GM10248 (cell line): ENCODE data around the gene BET1.

Experiments used
- CTCF ChIA-PET: fragments of 300-600 bp; sonication (Branson Sonifier 250); formaldehyde crosslinking; extraction: SDS; loops from one replicate; lab custom pipeline; 2021; ENCODE audit warnings: antibody characterized with exemption; lab: Yijun Ruan, JAX
- POLR2A ChIA-PET: fragments of 350-650 bp; sonication (Branson Sonifier 250); formaldehyde crosslinking; extraction: SDS; loops from one replicate; lab custom pipeline; 2020; ENCODE audit warnings: antibody characterized with exemption; lab: Yijun Ruan, JAX
- DNase-seq: peaks from one replicate; pipeline ENCODE4 v3.0.0; 2012; ENCODE audit errors: extremely low spot score
- CTCF ChIP-seq: IDR thresholded peaks from 2 replicates; pipeline ENCODE4 v1.5.1; 2012; ENCODE audit warnings: mild to moderate bottlenecking, low read depth; ENCODE audit errors: extremely low read depth, missing control alignments, control extremely low read depth

BET1 gene

GRCh38 chr7:93981480-93981874 is 22.7 kb downstream of the BET1 start:
- CTCF ChIA-PET: interaction anchor here (0.8 to 1.5 kb wide), 5 partner anchors 10 to 73 kb away, joined by 3 to 6 read pairs (median 3); no protein-coding TSS in a partner anchor
- DNase-seq: no peak
- POLR2A ChIA-PET: no interaction called here
- no peak for TF ChIP-seq CTCF

- DNase-seq: no peak
- CTCF ChIA-PET: interaction anchor here (0.8 to 1.5 kb wide), 4 partner anchors 9 to 16 kb away, joined by 3 to 6 read pairs (median 4); no protein-coding TSS in a partner anchor
- TF ChIP-seq CTCF: no peak
- POLR2A ChIA-PET: no interaction called here
Measured at GRCh38 chr7:93980744-93981479, 23.2 kb downstream of the BET1 start.

GRCh38 chr7:93977211-93977950 is 26.8 kb downstream of the BET1 start:
- ChIA-PET CTCF (interaction anchor here (0.7 to 1.4 kb wide), 5 partner anchors 8 to 74 kb away, joined by 3 to 5 read pairs (median 3); no protein-coding TSS in a partner anchor), POLR2A (no interaction called here)
- no peak for DNase-seq
- no peak for TF ChIP-seq CTCF

- TF ChIP-seq CTCF: no peak
- POLR2A ChIA-PET: no interaction called here
- CTCF ChIA-PET: interaction anchor here (1.4 to 1.6 kb wide), 2 partner anchors 13 to 17 kb away, joined by 3 read pairs; no protein-coding TSS in a partner anchor
- DNase-seq: no peak
Measured at GRCh38 chr7:93973134-93973533, 31.0 kb downstream of the BET1 start.

GRCh38 chr7:93972029-93972725 is 32.0 kb downstream of the BET1 start:
- TF ChIP-seq CTCF: no peak
- ChIA-PET POLR2A (no interaction called here), CTCF (interaction anchor here (1.1 to 1.6 kb wide), 3 partner anchors 10 to 16 kb away, joined by 3 read pairs; no protein-coding TSS in a partner anchor)

More at GRCh38 chr7:93972029-93972725, 32.0 kb downstream of the BET1 start:
- DNase-seq: no peak
